SK-N-SH (cell line): ENCODE measurements around the gene MRPL17. TPM values are rescaled to one million over a fixed set of nuclear protein-coding genes. Genes with fewer than 3 reads are reported as not detected.

Experiments used
- CTCF ChIA-PET: fragments of 300-600, 350-600 bp; formaldehyde crosslinking; extraction: SDS; loops from one replicate; lab custom pipeline; 2021; lab: Yijun Ruan, JAX
- POLR2A ChIA-PET: fragments of 350-600 bp; sonication (Branson Sonifier 250); formaldehyde crosslinking; extraction: SDS; loops from one replicate; lab custom pipeline; 2020; ENCODE audit warnings: antibody characterized with exemption, inconsistent platforms; lab: Yijun Ruan, JAX
- DNase-seq: peaks from one replicate; pipeline ENCODE4 v3.0.0; 2012
- H2AFZ ChIP-seq: fragments of 200-600 bp; sonication (generic); 2 replicates; pipeline ENCODE4 v1.8.1; 2016; ENCODE audit warnings: antibody characterized with exemption, mild to moderate bottlenecking, low read depth
- H3F3A ChIP-seq: fragments of 200-600 bp; sonication (generic); replicated peaks from 2 replicates; pipeline ENCODE3; 2016; ENCODE audit warnings: antibody characterized with exemption, mild to moderate bottlenecking; ENCODE audit not compliant: insufficient read depth
- H3K27ac ChIP-seq, 2 experiments: fragments of 200-500 bp in 1 of 2; fragments of 200-600 bp in 1 of 2; sonication (Bioruptor generic) in 1 of 2; sonication (generic), shearing (Covaris generic) in 1 of 2; 2 replicates each; pipeline versions ENCODE4 v1.5.1 to v1.6.1; 2014 to 2016; ENCODE audit warnings: low read depth in 2 of 2, inconsistent platforms in 1 of 2, low read length in 1 of 2, mild to moderate bottlenecking in 1 of 2, mixed read lengths in 1 of 2
- H3K27me3 ChIP-seq: fragments of 200-600 bp; sonication (generic), shearing (Covaris generic); 2 replicates; pipeline ENCODE4 v1.6.1; 2016; ENCODE audit warnings: mixed run types; ENCODE audit not compliant: insufficient read depth
- H3K36me3 ChIP-seq, 2 experiments: fragments of 200-500 bp in 1 of 2; fragments of 200-600 bp in 1 of 2; sonication (Bioruptor generic) in 1 of 2; sonication (generic) in 1 of 2; replicated peaks in 1 of 2; 2 replicates each; pipeline versions ENCODE3 to v1.5.1; 2014 to 2016; ENCODE audit warnings: low read length in 1 of 2, mild to moderate bottlenecking in 1 of 2; ENCODE audit not compliant: insufficient read depth in 2 of 2, control insufficient read depth in 1 of 2
- H3K4me1 ChIP-seq, 2 experiments: fragments of 200-500 bp in 1 of 2; fragments of 200-600 bp in 1 of 2; sonication (Bioruptor generic) in 1 of 2; sonication (generic), shearing (Covaris generic) in 1 of 2; 2 replicates each; pipeline versions ENCODE4 v1.5.1 to v1.6.1; 2014 to 2016; ENCODE audit warnings: low read depth in 1 of 2, low read length in 1 of 2, mixed run types in 1 of 2; ENCODE audit not compliant: insufficient read depth in 2 of 2, control insufficient read depth in 1 of 2
- H3K4me2 ChIP-seq: fragments of 200-600 bp; sonication (generic), shearing (Covaris generic); 2 replicates; pipeline ENCODE4 v1.6.1; 2017; ENCODE audit warnings: mixed run types
- H3K4me3 ChIP-seq, 2 experiments: fragments of 200-500 bp in 1 of 2; fragments of 200-600 bp in 1 of 2; sonication (Bioruptor generic) in 1 of 2; sonication (generic), shearing (Covaris generic) in 1 of 2; 2 replicates each; pipeline versions ENCODE4 v1.5.1 to v1.8.1; 2014 to 2016; ENCODE audit warnings: low read depth in 2 of 2, inconsistent platforms in 1 of 2, low read length in 1 of 2, mild to moderate bottlenecking in 1 of 2, mixed read lengths in 1 of 2, moderate library complexity in 1 of 2
- H3K79me2 ChIP-seq: fragments of 200-600 bp; sonication (generic); 2 replicates; pipeline ENCODE4 v1.8.1; 2017; ENCODE audit warnings: mild to moderate bottlenecking; ENCODE audit not compliant: insufficient read depth
- H3K9ac ChIP-seq: fragments of 200-600 bp; sonication (generic); 2 replicates; pipeline ENCODE4 v1.6.1; 2017; ENCODE audit warnings: mixed run types
- H3K9me2 ChIP-seq: fragments of 200-600 bp; sonication (generic); 2 replicates; pipeline ENCODE4 v1.6.1; 2017; ENCODE audit warnings: mixed run types
- H3K9me3 ChIP-seq: fragments of 200-600 bp; sonication (generic); 2 replicates; pipeline ENCODE4 v1.6.1; 2017; ENCODE audit warnings: mixed run types, mild to moderate bottlenecking, moderate library complexity
- H4K20me1 ChIP-seq: fragments of 200-600 bp; sonication (generic); 2 replicates; pipeline ENCODE4 v1.6.1; 2017; ENCODE audit warnings: mild to moderate bottlenecking, mixed run types; ENCODE audit not compliant: insufficient read depth
- EP300 ChIP-seq, 2 experiments: IDR thresholded peaks; 2 replicates each; pipeline versions ENCODE4 v1.4.0 to v1.6.1; 2012; ENCODE audit warnings: borderline replicate concordance in 1 of 2, low read depth in 1 of 2, low read length in 1 of 2
- FOXM1 ChIP-seq: IDR thresholded peaks from 2 replicates; pipeline ENCODE4 v1.4.0; 2012; ENCODE audit warnings: low read depth, mild to moderate bottlenecking
- JUND ChIP-seq: IDR thresholded peaks from 2 replicates; pipeline ENCODE4 v1.4.0; 2012
- MAX ChIP-seq: IDR thresholded peaks from 2 replicates; pipeline ENCODE4 v1.4.0; 2012; ENCODE audit warnings: low read depth
- MEF2A ChIP-seq: IDR thresholded peaks from 2 replicates; pipeline ENCODE4 v1.4.0; 2012; ENCODE audit warnings: low read depth, borderline replicate concordance
- RAD21 ChIP-seq: IDR thresholded peaks from 2 replicates; pipeline ENCODE4 v1.6.1; 2012; ENCODE audit warnings: mild to moderate bottlenecking, low read length
- SIN3A ChIP-seq: IDR thresholded peaks from 2 replicates; pipeline ENCODE4 v1.6.1; 2012; ENCODE audit warnings: low read depth, mild to moderate bottlenecking, low read length, moderate library complexity, borderline replicate concordance
- SMC3 ChIP-seq: IDR thresholded peaks from 2 replicates; pipeline ENCODE4 v1.6.1; 2012; ENCODE audit warnings: low read depth, low read length, improper control_type of control experiment
- TAF1 ChIP-seq: IDR thresholded peaks from 2 replicates; pipeline ENCODE4 v1.6.1; 2012; ENCODE audit warnings: low read depth, mild to moderate bottlenecking, low read length, moderate library complexity, borderline replicate concordance
- TCF12 ChIP-seq: IDR thresholded peaks from 2 replicates; pipeline ENCODE4 v1.4.0; 2012
- TEAD4 ChIP-seq: IDR thresholded peaks from 2 replicates; pipeline ENCODE4 v1.4.0; 2012; ENCODE audit warnings: mild to moderate bottlenecking, borderline replicate concordance; ENCODE audit not compliant: insufficient read depth
- USF1 ChIP-seq: IDR thresholded peaks from 2 replicates; pipeline ENCODE4 v1.4.0; 2012; ENCODE audit warnings: low read depth, borderline replicate concordance
- USF2 ChIP-seq: fragments of 150-350 bp; IDR thresholded peaks from 2 replicates; pipeline ENCODE4 v1.6.1; 2017; ENCODE audit warnings: antibody characterized with exemption, low read length, low read depth, borderline replicate concordance
- YY1 ChIP-seq: IDR thresholded peaks from 2 replicates; pipeline ENCODE4 v1.4.0; 2012; ENCODE audit warnings: low read depth, mild to moderate bottlenecking
- ZBTB33 ChIP-seq: IDR thresholded peaks from 2 replicates; pipeline ENCODE4 v1.4.0; 2012; ENCODE audit warnings: low read depth, borderline replicate concordance
- WGBS: methylation state at CpG from one replicate; pipeline ENCODE4 v1.1.6; 2017; ENCODE audit warnings: low lambda C conversion rate; 5-methylcytosine and 5-hydroxymethylcytosine counted together
- polyA plus RNA-seq, 3 experiments: library from polyadenylated mRNA; depleted of rRNA; stranded (reverse); fragments of >200 nt; gene quantifications; 2 replicates each; pipeline ENCODE4 v1.2.3, GENCODE V29; 2012

Gene MRPL17
- polyA plus RNA-seq, 1 of the 3 experiments (the other 2 are of a cell fraction) = 88.6 TPM

- Histone ChIP-seq H4K20me1 (peaks cover 5% of the 10 kb centered on the region; the same call in 1 of the 2 replicates), H3K9me3 (no peaks in the 10 kb centered on the region), H3K4me3 (no peak overlapping the region), H3K9ac (no peak overlapping the region), H3K36me3 (peaks cover 22 to 29% of the 10 kb centered on the region in 2 experiments), H3K79me2 (peaks cover 24% of the 10 kb centered on the region), H3K9me2 (no peaks in the 10 kb centered on the region), H3K27ac (no peak overlapping the region), H2AFZ (no peak overlapping the region), H3K4me1 (peaks cover 5 to 9% of the 10 kb centered on the region in 2 experiments; a peak in 3 of 4 replicates), H3F3A (peaks cover 11% of the 10 kb centered on the region), H3K27me3 (no peaks in the 10 kb centered on the region), H3K4me2 (no peak overlapping the region)
- CTCF ChIA-PET = interaction anchor here (0.9 to 1.2 kb wide), 3 partner anchors 10 to 146 kb away, joined by 3 read pairs; no protein-coding TSS in a partner anchor
- 94% methylated on average over 3 of the region's 3 CpGs for WGBS
- DNase-seq = no peak
- TF ChIP-seq USF2 (no peak), USF1 (no peak), EP300 (IDR thresholded peaks at IDR 0.05; ENCODE audit: borderline replicate concordance in 1 of 2, low read depth in 1 of 2, low read length in 1 of 2) (no peak), RAD21 (no peak), YY1 (no peak), SIN3A (no peak), MAX (no peak), FOXM1 (no peak), JUND (no peak), MEF2A (no peak), ZBTB33 (no peak), TAF1 (no peak), TEAD4 (no peak), TCF12 (no peak), SMC3 (no peak)
- POLR2A ChIA-PET = no interaction called here
Measured at GRCh38 chr11:6677018-6677417, 6.1 kb downstream of the MRPL17 start.
